ENCODE measurements around the gene KCNAB2.

Gene KCNAB2

DNA sequence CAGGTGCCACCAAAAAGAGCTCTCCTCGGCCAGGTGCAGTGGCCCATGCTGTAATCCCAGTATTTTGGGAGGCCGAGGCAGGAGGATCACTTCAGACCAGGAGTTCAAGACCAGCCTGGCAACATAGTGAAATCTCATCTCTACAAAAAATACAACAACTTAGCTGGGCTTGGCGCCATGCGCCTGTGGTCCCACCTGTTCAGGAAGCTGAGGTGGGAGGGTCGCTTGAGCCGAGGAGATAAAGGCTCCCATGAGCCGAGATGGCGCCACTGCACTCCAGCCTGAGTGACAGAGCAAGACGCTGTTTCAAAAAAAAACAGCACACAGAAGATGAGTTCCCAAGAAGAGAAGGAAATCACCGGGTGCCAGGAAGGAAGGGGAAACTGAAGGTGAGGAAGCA is 67.4 kb downstream of the KCNAB2 start:
- no peak for DNase-seq

DNA sequence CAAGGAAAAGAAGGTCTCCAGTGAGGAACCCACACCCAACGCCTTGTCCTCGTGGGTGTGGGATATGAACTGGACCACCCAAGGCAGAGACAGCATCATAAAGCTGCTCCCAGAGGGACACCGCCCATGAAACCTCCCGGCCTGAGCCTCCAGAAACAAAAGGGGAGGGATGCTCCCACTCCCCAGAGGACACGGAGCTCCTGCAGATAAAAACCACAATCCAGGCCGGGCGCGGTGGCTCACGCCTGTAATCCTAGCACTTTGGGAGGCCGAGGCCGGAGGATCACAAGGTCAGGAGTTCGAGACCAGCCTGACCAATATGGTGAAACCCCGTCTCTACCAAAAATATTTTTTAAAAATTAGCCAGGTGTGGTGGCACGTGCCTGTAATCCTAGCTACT is 68.1 kb downstream of the KCNAB2 start:
- DNase-seq: no peak

DNA sequence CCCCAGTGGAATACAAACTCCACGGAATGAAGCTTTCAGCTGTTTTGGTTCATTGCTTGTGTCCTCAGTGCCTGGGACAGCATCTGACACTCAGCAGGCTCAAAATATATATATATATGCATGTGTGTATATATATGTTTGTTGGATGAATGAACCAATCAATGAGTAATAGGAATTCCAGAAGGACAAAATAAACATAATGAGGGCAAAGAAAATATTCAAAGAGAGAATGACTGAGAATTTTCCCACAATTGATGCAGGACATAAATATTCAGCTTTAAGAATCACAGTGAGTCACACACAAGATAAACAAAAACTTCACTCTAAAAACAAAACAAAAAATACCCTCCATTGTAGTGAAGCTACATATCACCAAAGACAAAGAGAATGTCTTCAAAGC is 70.4 kb downstream of the KCNAB2 start:
- no peak for DNase-seq

DNA sequence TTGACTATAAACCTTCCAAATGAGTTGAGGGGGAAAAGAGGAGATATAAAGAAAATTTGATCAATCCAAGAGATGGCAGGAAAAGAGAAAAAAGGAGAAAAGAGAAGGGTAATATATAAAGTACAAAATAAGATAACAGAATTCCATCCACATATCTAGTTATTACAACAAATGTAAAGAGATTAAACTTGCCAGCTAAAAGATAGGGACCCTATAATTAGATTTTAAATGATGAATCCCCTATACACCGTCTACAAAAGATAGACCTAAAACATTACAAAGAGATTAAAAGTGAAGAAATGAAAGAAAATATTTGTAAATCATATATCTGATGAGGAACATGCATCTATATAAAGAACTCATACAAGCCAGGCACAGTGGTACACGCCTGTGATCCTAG is 71.4 kb downstream of the KCNAB2 start:
- no peak for DNase-seq

DNA sequence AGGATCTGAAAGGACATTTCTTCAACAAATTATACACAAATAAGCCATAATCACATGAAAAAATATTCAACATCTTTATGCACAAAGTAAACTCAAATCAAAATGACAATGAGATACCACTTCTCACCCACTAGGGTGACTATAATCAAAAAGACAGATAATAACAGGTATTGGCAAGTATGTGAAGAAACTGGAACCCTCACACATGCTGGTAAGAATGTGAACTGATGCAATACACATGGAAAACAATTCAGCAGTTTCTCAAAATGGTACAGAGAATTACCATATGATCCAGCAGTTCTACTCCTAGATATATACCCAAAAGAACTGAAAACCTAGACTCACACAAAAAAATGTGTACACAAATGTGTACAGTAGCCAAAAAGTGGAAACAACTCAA is 71.9 kb downstream of the KCNAB2 start:
- no peak for DNase-seq

DNA sequence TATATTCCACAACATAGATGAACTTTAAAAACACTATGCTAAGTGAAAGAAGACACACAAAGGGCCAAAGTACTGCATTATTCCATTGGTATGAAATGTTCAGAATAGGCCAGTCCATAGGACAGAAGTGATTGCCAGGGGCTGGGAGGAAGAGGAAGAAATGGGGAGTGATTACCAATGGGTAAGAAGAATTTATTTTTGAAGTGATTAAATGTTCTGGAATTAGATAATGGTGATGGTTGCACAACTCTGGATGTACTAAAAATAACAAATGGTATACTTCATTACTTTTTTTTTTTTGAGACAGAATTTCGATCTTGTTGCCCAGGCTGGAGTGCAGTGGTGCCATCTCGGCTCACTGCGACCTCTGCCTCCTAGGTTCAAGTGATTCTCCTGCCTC is 72.7 kb downstream of the KCNAB2 start:
- DNase-seq: no peak

DNA sequence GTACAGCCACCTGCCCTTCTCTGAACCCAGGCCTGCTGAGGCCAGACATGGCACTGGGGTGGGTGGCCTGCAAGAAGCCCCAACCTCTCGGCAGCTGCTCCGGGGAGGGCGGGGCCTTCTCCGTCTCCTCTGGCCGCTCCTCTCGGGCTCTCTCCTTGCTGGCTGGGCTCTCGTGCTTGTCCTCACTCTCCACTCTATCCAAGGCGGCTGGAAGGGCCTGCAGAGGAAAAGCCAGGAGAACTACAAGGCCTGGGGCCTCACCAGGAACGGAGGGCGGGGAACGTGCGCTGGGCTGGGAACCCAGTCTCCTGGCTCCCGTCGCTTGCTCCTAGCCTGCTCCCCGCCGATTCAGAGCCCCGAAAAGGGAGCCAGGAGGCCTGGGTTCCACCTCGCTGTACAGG is 75.3 kb downstream of the KCNAB2 start:
- DNase-seq: no peak

DNA sequence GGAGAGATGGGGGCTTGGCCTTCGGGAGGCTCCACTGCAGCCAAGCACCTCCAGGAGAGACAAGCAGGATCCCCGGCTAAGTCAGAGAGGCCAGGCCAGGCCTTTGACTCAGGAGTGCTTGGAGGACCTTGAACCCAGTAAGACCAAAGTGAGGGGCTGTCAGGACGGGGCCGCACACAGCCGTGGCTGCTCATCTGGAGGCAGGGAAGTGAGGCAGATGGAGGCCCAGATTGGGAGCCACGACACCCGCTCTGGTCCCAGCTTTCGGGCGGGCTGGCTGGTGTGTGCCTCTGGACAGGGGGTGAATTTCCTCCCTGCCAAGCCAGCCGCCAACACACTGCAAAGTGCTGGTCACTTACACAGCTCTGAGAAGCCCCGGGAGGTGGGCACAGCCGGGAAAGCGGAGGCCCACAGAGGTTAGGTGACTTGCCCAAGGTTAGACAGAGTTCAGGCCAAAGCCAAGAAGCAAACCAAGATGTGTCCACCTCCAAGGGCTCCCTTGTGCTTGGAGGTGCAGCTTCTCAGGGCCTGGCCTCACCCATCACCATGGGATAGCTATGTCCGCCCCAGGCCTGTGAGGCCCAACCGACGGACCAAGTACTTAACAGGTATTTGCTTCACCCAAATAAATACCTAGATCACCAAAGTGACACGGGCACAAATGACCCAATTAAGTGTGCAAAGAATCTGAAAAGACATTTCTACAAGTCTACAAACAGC is 76.1 kb downstream of the KCNAB2 start:
- DNase-seq: no peak

DNA sequence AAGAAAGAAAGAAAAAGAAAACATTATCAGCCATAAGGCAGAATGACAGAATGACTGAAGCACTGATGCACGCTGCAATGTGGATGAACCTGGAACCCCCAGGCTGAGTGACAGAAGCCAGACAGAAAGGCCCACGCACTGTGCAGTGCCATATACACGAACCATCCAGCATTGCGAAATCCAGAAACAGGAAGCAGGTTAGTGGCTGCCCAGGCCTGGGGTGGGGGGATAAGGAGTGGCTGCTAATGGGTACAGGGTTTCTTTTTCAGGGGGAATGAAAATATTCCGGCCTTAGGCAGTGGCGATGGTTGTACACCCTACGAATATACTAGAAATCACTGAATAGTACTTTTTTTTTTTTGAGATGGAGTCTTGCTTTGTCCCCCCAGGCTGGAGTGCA is 77.4 kb downstream of the KCNAB2 start:
- DNase-seq: no peak

DNA sequence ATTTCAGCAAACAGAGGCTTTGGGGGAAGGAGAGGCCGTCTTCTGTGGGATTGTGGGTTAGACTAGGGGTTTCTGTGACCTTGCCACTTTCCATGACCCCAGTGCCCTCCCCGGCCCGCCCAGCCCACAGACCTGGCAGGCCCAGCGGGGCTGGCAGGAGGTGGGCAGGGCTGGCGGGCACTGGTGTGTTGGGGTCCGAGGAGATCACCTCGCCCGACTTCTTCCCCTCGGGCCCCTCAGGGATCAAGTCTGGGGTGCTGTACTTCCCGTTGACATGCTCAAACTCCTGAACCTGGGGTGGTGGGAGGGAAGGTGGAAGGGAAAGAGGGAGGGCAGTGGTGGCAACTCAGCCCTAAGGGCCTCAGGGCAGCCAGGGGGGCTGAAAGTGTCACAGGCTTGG is 78.1 kb downstream of the KCNAB2 start:
- DNase-seq: no peak

DNA sequence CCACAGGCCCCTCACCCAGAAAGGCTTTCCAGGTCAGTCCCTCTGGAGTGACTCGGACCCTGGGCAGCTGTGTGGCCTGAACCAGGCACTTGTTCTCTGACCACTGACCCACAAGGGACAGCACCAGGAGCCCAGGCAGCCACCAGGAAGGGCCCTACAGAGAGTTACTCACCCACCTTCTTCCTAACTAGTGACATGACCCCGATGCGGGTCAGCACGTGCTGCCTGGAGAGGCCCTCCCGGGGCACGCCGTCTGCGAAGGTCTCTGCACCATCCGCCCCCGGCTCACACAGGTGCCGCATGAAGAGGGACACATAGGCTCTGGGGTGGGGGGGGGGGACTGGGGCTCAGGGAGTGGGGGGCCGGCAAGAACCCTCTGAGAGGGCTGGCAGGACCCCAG is 78.7 kb downstream of the KCNAB2 start:
- DNase-seq: no peak

DNA sequence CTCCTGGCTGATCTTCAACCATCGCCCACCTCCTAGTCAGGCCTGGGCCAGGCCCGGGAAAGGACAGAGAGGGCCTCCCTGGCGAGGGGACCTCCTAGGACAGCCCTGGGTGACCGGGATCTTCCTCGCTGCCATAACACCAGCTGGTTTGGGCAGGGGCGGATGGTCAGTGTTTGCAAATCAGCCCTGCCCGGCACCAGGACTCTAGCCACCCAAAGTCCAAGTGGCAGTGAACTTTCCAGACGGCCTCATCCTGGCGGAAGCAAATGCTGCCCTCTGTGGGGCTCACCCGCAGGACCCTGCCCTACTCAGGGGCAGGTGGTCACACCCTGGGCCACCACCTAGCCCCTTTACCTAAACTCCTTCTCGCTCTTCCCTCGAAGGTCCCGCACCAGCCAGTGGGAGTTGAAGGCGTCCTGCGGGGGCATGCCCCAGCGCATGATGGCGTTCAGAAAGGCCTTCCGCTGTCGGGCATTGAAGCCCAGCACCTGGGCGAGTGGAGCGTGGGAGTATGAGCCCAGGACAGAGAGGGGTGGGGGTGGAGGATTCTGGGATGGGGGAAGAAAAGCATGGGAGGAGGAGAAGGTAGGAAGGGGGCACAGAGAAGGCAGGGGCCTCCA is 79.2 kb downstream of the KCNAB2 start:
- DNase-seq: no peak

DNA sequence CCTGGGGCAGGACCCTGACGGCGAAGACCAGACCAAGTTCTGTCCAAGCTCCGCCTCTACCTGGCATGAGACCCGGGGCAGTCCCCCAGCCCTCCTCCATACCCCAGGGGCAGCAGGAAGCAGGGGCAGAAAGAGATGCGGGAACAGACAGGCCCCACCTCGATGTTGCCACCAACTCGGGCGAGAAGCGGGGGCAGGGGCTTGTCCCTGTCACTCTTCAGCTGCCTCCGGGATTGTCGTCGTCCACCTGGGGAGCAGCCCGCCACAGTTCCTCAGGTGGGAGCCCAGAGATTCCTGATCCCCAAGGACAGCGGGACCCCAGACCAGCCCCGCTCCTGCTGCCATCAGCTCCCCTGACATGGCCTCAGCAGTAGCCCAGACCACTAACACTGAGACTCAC is 79.7 kb downstream of the KCNAB2 start:
- DNase-seq: no peak

DNA sequence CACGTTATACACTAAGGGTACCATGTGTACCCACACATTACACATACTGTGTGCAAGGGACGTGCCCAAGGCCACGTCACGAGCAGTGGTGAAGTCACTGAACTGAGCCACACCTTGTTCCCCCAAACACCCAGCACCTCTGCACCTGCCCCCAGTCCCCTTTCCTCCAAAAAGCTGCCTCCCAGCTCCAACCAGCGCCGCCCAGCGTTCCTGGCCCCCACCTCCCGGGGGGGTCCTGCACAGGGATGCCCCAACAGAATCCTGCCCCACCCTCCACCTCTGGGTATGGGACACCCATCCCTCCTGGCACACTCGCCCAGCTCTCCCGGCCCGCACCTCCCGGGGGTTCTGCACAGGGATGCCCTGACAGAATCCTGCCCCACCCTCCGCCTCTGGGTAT is 80.3 kb downstream of the KCNAB2 start:
- DNase-seq: no peak

DNA sequence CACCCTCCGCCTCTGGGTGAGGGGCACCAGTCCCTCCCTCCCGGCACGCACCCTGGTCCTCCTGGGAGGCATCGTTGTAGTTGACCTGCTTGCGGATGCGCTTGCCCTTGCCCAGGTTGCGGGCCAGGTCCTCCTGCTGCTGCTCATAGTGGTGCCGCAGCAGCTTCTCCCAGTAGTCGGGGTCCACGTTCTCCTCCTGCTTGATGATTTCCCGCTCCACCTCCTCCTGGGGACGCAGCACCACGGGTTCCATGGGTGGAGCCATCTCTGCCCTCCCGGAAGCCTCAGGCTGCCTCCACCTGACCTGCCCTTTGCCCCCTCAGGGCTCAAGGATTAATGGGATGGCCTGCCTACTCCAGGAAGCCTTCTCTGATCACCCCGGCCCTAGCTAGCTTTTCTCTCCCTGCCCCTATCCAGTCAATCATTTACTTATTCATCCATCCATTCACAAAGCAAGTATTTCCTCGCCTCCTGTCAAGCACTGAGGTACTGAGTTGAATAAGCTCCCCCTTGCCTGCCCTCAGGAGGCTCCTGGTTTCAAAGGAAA is 80.9 kb downstream of the KCNAB2 start:
- DNase-seq: no peak

DNA sequence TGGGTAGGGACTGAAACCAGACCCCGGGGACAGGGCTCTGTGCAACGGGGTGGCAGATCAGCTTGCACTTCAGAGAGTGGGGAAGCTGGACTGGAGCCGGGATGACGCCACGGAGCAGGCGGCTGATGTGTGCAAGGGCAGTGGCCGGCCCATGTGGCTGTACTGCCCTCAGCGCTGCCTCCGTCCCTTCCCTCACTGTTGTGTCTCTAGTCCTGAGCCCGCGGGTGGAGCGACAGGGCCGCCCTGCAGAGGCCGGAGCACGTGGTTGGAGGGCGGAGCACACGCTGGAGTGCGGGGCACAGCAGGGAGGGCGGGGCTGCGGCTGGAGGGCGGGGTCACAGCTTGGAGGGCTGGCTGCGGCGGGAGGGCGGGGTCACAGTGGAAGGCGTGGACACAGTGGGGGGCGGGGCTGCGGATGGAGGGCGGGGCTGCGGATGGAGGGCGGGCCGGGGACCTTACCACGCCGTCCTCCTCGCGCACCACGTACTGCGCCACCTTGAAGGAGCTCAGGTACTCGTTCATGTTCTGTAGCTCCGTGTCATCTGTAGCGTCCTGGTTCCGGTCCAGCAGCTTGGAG is 82.0 kb downstream of the KCNAB2 start:
- DNase-seq: no peak

DNA sequence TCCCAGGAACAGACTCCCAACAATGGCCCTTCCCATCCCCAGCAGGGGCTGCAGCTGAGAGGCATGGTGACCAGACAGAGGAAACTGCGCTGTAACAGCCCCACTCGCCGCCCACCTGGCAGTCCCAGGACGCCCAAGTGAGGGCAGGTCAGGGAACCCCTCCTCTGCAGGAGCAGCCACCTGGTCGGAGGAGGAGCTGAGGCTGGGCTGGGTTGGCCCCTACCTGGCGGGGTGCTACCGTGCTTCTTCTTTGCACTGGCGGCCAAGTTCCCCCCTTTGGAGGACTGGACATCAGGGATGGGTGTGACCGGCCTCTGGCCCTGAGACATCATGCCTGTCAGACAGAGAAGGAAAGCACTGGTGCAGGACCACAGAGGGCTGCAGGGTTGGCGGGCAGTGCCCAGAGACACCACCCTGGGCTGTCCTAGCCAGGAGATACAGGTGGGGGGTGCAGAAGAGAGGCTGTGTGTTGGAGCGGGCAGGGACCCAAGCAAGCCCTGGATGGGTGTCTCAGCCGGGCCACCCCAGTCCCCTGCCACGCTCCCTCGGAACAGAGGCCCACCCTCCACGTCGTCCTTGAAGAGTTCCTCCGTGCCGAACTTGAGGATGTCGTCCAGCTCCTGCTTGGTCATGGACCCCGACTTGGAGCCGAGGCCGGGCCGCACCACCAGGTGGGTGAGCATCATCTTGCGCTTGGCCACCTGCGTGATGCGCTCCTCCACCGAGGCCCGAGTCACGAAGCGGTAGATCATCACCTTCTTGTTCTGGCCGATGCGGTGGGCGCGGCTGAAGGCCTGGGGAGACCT is 82.8 kb downstream of the KCNAB2 start:
- DNase-seq: no peak

DNA sequence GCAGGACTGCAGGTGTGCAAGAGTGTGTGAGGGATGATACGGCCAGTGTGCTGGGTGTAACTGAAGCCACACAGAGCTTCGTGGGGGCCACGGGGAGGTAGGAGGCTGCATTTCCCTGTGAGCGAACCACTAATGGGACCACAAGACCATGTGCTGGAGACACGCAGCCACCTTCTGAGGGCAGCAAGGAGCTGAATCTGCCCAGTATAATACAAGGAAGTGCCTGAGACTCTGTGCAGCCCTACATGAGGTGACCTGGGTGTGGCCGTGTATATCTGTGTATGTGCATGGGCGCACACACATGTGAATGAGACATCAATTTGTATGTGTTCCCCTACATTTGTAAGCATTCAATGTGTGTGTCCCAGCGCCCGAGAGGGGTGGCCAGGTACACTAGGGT is 83.6 kb downstream of the KCNAB2 start:
- no peak for DNase-seq

DNA sequence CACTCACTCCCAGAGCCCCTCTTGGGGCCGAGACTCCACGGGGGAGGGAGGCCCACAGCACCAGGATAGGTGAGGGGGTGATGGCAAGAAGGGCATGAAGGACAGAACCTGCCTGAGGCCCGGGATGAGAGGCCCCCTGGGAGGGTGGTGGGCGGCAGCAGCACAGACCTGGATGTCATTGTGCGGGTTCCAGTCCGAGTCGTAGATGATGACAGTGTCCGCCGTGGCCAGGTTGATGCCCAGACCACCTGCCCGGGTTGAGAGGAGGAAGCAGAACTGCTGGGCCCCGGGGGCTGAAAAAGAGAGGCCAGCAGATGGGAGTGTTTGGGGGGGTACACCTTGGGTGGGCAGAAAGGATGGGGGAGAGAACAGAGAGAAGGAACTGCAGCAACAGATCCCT is 84.3 kb downstream of the KCNAB2 start:
- no peak for DNase-seq

DNA sequence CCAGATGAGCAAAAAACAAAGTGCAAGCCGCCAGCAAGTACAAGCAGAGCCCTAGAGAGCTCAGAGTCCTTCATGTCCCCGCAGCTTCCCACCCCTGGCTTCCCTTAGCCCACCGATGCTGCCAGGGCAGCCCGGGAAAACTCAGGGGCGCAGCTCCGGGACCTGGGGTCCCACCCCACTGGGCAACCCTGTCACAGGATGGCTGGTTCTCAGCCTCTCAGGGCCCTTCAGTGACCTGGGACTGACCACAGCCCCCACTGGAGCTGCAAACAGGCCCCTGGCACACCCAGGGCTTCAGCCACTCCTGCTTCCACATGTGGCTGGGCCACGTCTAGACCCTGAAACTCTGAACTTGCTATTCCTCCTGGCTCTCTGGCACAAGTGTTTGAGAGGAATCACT is 84.9 kb downstream of the KCNAB2 start:
- DNase-seq: no peak

DNA sequence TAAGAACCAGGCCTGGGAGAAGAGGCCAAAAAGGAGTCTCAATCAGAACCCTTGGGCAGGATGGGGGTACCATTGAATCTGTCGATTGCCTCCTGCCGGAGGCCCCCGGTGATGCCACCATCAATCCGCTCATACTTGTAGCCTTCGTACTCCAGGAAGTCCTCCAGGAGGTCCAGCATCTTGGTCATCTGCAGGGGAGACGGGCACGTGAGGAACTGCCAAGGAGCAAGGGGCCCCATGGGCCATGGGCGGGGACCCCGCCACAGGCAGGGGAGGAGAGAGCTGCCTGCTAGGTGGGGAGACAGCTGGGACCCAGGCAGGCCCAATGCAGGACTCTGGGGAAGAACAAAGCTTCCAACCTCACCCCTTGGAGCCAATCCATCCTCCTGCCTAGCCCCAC is 85.9 kb downstream of the KCNAB2 start:
- DNase-seq: no peak

DNA sequence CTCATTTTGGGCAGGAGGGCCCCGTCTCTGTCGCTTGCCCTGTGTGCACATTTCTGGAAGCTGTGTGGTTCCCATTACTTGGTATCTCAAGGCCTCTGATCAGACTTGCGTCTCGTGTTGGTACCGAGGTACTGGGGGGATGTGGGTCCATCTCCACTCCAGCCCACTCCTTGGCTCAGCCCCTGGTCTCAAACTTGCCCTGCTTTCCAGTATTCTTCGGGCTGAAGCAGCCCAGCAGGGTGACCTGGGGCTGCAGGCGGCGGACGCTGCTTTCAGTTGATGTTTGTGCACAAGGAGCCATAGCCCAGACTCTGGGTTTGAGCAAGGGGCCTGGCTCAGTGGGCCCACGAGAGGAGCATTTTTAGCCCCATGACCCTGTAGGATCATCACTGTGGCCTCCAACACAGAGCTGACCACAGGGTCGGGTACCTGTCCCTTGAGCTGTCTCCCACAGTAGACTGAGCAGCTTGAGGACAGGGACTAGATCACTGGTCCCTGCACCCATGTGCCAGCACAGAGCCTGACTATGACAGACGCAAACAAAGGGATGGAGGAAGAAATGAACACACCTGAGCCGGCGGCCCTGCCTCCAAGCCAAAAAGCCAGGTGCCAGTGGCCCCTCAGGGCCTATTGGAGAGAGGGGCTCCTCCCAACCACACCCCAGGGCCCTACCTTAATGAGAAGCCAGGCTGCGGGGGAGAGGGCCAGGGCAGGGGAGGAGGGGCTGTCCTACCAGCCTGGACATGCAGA is 87.6 kb downstream of the KCNAB2 start:
- DNase-seq: no peak

DNA sequence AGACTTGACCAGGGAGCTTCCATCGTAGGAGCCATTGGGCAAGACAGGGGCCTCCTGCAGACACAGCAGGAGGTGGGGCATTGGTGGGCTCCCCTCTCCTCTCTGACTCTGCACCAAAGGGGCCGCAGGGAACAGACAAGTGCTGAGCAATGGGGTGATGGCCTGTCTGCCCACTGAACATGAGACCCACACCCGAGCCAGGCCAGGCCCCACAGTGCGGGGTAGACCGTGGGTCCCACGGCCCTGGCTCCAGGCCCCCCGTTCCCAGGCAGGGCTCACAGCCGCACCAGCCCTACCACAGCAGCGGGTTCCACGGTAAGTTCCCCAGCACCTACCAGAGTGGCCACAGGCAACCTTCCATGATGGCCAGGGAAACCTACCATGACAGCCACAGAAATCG is 88.5 kb downstream of the KCNAB2 start:
- no peak for DNase-seq
